GM12878 (cell line): ENCODE data around the gene RGR. TPM values are rescaled to one million over a fixed set of nuclear protein-coding genes. Genes with fewer than 3 reads are reported as not detected.

Experiments
- ATAC-seq: fragments of 200-7000 bp; cut with Tn5 transposase; 3 replicates; pipeline ENCODE4 v1.9.1; 2020; ENCODE audit warnings: mild to moderate bottlenecking, moderate library complexity
- BruUV-seq: library from RNA; stranded (reverse); fragments of 400-500 nt; replicated peaks from 2 replicates; lab custom pipeline; 2021; lab: Mats Ljungman, UMichigan
- CTCF ChIA-PET: fragments of 300-600 bp; sonication (Branson Sonifier 250); formaldehyde crosslinking; extraction: SDS; loops from one replicate; lab custom pipeline; 2021; ENCODE audit warnings: inconsistent platforms; lab: Yijun Ruan, JAX
- POLR2A ChIA-PET: fragments of 350-600 bp; formaldehyde crosslinking; extraction: SDS; loops from one replicate; lab custom pipeline; 2021; ENCODE audit warnings: inconsistent platforms; lab: Charles Lee
- RAD21 ChIA-PET: fragments of 300-600 bp; sonication (Branson Sonifier 250); formaldehyde crosslinking; loops from one replicate; lab custom pipeline; 2023; ENCODE audit warnings: antibody characterized with exemption; ENCODE audit not compliant: unreplicated experiment; lab: Charles Lee
- SMC1A ChIA-PET: fragments of 300-600 bp; sonication (Branson Sonifier 250); formaldehyde crosslinking; loops from one replicate; lab custom pipeline; 2023; ENCODE audit not compliant: unreplicated experiment, uncharacterized antibody; lab: Charles Lee
- DNase-seq: peaks from one replicate; pipeline ENCODE4 v3.0.0-alpha.2; 2011; ENCODE audit warnings: low read depth, low spot score
- FAIRE-seq: peaks from 3 replicates; lab custom pipeline; 2011; peaks lifted over from hg19 to GRCh38; lab: Jason Lieb, UNC
- H2AFZ ChIP-seq: 2 replicates; pipeline ENCODE4 v1.6.0; 2011; ENCODE audit warnings: low read depth, low read length, control low read depth; ENCODE audit not compliant: control insufficient read depth
- H3K27ac ChIP-seq: 2 replicates; pipeline ENCODE4 v1.5.1; 2011; ENCODE audit warnings: control low read depth; ENCODE audit not compliant: control insufficient read depth, insufficient read depth
- H3K27me3 ChIP-seq, 2 experiments: replicated peaks in 1 of 2; 2 replicates each; pipeline versions ENCODE4 v1.6.0 to v1.6.1; 2011; ENCODE audit warnings: low read length in 1 of 2; ENCODE audit not compliant: control insufficient read depth in 2 of 2, insufficient read depth in 2 of 2
- H3K36me3 ChIP-seq, 2 experiments: 2 replicates each; pipeline ENCODE4 v1.5.1; 2011; ENCODE audit warnings: low read length in 1 of 2; ENCODE audit not compliant: control insufficient read depth in 2 of 2, insufficient read depth in 2 of 2
- H3K4me1 ChIP-seq: 2 replicates; pipeline ENCODE4 v1.6.1; 2011; ENCODE audit warnings: mild to moderate bottlenecking, low read length, moderate library complexity, mixed read lengths; ENCODE audit not compliant: control insufficient read depth, insufficient read depth
- H3K4me2 ChIP-seq: 2 replicates; pipeline ENCODE4 v1.6.0; 2011; ENCODE audit warnings: control low read depth; ENCODE audit not compliant: control insufficient read depth, insufficient read depth
- H3K4me3 ChIP-seq: fragments of 200-600 bp; sonication (generic); 2 replicates; pipeline ENCODE4 v1.5.1; 2016
- H3K79me2 ChIP-seq: 2 replicates; pipeline ENCODE4 v1.6.0; 2011; ENCODE audit warnings: low read length; ENCODE audit not compliant: control insufficient read depth, insufficient read depth
- H3K9ac ChIP-seq: 2 replicates; pipeline ENCODE4 v1.8.0; 2011; ENCODE audit warnings: low read length, control low read depth, mixed read lengths; ENCODE audit not compliant: control insufficient read depth, insufficient read depth
- H3K9me3 ChIP-seq: replicated peaks from 3 replicates; pipeline ENCODE4 v1.5.1; 2011; ENCODE audit warnings: mild to moderate bottlenecking, low read length; ENCODE audit not compliant: control insufficient read depth, insufficient read depth
- H4K20me1 ChIP-seq: 2 replicates; pipeline ENCODE4 v1.6.0; 2011; ENCODE audit not compliant: control insufficient read depth, insufficient read depth
- BCL11A ChIP-seq: IDR thresholded peaks from 2 replicates; pipeline ENCODE4 v1.6.1; 2011; ENCODE audit warnings: low read depth, low read length
- NFIC ChIP-seq: IDR thresholded peaks from 2 replicates; pipeline ENCODE4 v1.6.1; 2012; ENCODE audit warnings: low read depth, mild to moderate bottlenecking, inconsistent platforms, low read length, moderate library complexity
- NR2C1 ChIP-seq: fragments of 450-650 bp; IDR thresholded peaks from 2 replicates; pipeline ENCODE4 v1.6.1; 2017; ENCODE audit warnings: antibody characterized with exemption, mild to moderate bottlenecking, moderate library complexity
- POU2F2 ChIP-seq: IDR thresholded peaks from 3 replicates; pipeline ENCODE4 v1.6.1; 2011; ENCODE audit warnings: low read depth, mild to moderate bottlenecking, low read length, borderline replicate concordance
- RAD51 ChIP-seq: fragments of 450-650 bp; IDR thresholded peaks from 2 replicates; pipeline ENCODE4 v1.6.1; 2016; ENCODE audit warnings: moderate library complexity, mild to moderate bottlenecking, inconsistent platforms
- RELA ChIP-seq: fragments of 450-650 bp; IDR thresholded peaks from 2 replicates; pipeline ENCODE4 v1.8.0; 2014; ENCODE audit warnings: borderline replicate concordance; ENCODE audit not compliant: partially characterized antibody
- SRF ChIP-seq, 2 experiments: IDR thresholded peaks; 2 replicates each; pipeline ENCODE4 v1.6.1; 2011; ENCODE audit warnings: low read depth in 2 of 2, low read length in 2 of 2, mild to moderate bottlenecking in 1 of 2, moderate library complexity in 1 of 2
- WGBS: methylation state at CpG from one replicate; pipeline ENCODE4 v1.1.6; 2016; ENCODE audit warnings: low lambda C conversion rate; ENCODE audit not compliant: insufficient replicate concordance, insufficient coverage; ENCODE audit errors: missing lambda C conversion rate; 5-methylcytosine and 5-hydroxymethylcytosine counted together
- in situ Hi-C: fragments of 300-500 bp; cut with MboI; formaldehyde crosslinking; loops from 9 replicates; pipeline ENCODE4 v1.14.3; 2018; ENCODE audit warnings: mixed read lengths
- intact Hi-C: fragments of 100-400 bp; cut with micrococcal nuclease; formaldehyde crosslinking; loops from one replicate; pipeline ENCODE4 v1.14.2; 2022; ENCODE audit not compliant: unreplicated experiment
- polyA plus RNA-seq, 11 experiments: library from polyadenylated mRNA; depleted of rRNA in 4 of 11; unstranded in 6 of 11; stranded (reverse) in 5 of 11; fragments of >200 nt; fragmentation: Nextera tagmentation in 4 of 11; fragmentation: Illumina TruSeq in 1 of 11; extraction: Ambion mirVana in 4 of 11; extraction: Trizol in 1 of 11; gene quantifications; 1 replicate in 1 of 11; 2 replicates in 10 of 11; pipeline versions ENCODE4 v1.2.1 to v1.2.3, GENCODE V29; 2011 to 2016; ENCODE audit warnings: inconsistent platforms in 2 of 11, missing spikeins in 2 of 11, low read depth in 1 of 11
- total RNA-seq, 4 experiments: library from RNA; depleted of rRNA in 3 of 4; stranded (reverse); fragments of >200 nt in 3 of 4; fragmentation: Illumina TruSeq in 1 of 4; extraction: Trizol in 1 of 4; gene quantifications; 2 replicates each; pipeline versions ENCODE4 v1.2.1 to v1.2.3, GENCODE V29; 2013 to 2021
- TF ChIP-seq, protein P1 (sequence below): fragments of 450-650 bp; IDR thresholded peaks from 2 replicates; pipeline ENCODE4 v1.6.1; 2017; ENCODE audit warnings: antibody characterized with exemption, mild to moderate bottlenecking, moderate library complexity
- TF ChIP-seq, protein P2 (sequence below): fragments of 450-650 bp; IDR thresholded peaks from 2 replicates; pipeline ENCODE4 v1.6.1; 2018; ENCODE audit warnings: borderline replicate concordance, mild to moderate bottlenecking; ENCODE audit not compliant: partially characterized antibody

Gene RGR
- total and polyA plus RNA-seq, 10 of the 15 experiments (the other 5 are each of a cell fraction or from before 2014, with no cell fraction given) = not detected

DNA sequence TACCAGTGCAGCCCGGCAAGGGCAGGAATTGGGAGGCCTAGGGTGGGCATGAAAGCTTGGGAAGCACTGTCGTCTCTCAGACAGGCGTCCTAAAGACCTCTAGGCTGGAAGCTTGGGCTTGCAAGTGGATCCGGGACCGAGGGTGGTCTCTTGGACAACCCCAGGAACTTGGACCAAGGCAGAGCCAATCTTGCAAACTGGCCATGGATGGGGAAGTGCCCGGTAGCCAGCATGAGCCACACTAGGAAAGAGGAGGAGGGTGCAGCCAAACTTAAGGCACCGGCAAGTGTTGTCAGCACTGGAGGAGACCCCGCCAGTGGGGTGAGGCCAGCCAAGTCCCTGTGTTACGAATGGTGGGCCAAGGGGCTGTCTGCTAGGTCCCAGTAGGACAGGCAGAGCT lies 28.0 kb upstream of the RGR start (continued):
- no peak for TF ChIP-seq NR2C1
- no peak for TF ChIP-seq SRF (IDR thresholded peaks at IDR 0.05; ENCODE audit: low read depth in 2 of 2, low read length in 2 of 2)
- TF ChIP-seq RELA = no peak
- no peak for TF ChIP-seq BCL11A
- TF ChIP-seq NFIC = no peak

DNA sequence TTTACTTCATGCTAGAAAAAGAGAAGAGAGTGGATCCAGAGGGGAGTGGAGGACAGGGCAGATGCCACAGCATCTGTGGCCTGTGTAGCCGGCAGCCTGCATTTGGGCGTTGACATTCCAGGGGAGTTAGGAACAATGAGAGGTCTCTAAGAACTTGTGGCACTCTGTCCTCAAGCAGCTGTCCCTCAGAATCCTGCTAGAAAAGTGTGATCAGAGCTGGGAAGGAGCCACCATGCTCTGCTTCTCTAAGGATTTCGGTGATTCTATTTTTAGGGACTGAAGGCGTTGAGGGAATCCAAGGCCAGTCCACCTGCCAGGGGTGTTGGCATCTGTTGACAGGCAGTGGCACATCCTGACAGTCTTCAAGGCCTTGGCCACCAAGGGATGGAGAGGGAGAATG lies 27.1 kb upstream of the RGR start:
- RAD21 ChIA-PET = no interaction called here
- FAIRE-seq = no peak
- H3K4me1 ChIP-seq = no peaks in the 10 kb centered on the region
- TF ChIP-seq, protein P1, sequence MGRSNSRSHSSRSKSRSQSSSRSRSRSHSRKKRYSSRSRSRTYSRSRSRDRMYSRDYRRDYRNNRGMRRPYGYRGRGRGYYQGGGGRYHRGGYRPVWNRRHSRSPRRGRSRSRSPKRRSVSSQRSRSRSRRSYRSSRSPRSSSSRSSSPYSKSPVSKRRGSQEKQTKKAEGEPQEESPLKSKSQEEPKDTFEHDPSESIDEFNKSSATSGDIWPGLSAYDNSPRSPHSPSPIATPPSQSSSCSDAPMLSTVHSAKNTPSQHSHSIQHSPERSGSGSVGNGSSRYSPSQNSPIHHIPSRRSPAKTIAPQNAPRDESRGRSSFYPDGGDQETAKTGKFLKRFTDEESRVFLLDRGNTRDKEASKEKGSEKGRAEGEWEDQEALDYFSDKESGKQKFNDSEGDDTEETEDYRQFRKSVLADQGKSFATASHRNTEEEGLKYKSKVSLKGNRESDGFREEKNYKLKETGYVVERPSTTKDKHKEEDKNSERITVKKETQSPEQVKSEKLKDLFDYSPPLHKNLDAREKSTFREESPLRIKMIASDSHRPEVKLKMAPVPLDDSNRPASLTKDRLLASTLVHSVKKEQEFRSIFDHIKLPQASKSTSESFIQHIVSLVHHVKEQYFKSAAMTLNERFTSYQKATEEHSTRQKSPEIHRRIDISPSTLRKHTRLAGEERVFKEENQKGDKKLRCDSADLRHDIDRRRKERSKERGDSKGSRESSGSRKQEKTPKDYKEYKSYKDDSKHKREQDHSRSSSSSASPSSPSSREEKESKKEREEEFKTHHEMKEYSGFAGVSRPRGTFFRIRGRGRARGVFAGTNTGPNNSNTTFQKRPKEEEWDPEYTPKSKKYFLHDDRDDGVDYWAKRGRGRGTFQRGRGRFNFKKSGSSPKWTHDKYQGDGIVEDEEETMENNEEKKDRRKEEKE = no peak
- TF ChIP-seq POU2F2 = no peak
- TF ChIP-seq, protein P2, sequence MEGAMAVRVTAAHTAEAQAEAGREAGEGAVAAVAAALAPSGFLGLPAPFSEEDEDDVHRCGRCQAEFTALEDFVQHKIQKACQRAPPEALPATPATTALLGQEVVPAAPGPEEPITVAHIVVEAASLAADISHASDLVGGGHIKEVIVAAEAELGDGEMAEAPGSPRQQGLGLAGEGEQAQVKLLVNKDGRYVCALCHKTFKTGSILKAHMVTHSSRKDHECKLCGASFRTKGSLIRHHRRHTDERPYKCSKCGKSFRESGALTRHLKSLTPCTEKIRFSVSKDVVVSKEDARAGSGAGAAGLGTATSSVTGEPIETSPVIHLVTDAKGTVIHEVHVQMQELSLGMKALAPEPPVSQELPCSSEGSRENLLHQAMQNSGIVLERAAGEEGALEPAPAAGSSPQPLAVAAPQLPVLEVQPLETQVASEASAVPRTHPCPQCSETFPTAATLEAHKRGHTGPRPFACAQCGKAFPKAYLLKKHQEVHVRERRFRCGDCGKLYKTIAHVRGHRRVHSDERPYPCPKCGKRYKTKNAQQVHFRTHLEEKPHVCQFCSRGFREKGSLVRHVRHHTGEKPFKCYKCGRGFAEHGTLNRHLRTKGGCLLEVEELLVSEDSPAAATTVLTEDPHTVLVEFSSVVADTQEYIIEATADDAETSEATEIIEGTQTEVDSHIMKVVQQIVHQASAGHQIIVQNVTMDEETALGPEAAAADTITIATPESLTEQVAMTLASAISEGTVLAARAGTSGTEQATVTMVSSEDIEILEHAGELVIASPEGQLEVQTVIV = no peak
- TF ChIP-seq RAD51 = no peak
- in situ Hi-C loops = no loop called here
- no peak for ATAC-seq
- BruUV-seq = no TSS peak
- H3K27ac ChIP-seq = no peak overlapping the region
- CTCF ChIA-PET = interaction anchor here (1.3 to 28.3 kb wide), 2 partner anchors 13 to 59 kb away, joined by 3 to 788 read pairs; no protein-coding TSS in a partner anchor
- SMC1A ChIA-PET = interaction anchor here (0.9 kb wide), 1 partner anchor 92 kb away, joined by 3 read pairs; no protein-coding TSS in a partner anchor
- H3K4me3 ChIP-seq = no peak overlapping the region
- H3K27me3 ChIP-seq = no peaks in the 10 kb centered on the region
- no peaks in the 10 kb centered on the region for H3K79me2 ChIP-seq
- H3K4me2 ChIP-seq = no peak overlapping the region
- no peaks in the 10 kb centered on the region for H4K20me1 ChIP-seq
- no peaks in the 10 kb centered on the region for H3K36me3 ChIP-seq
- intact Hi-C loops = no loop called here
- POLR2A ChIA-PET = no interaction called here
- H2AFZ ChIP-seq = no peak overlapping the region
- H3K9me3 ChIP-seq = peaks cover 4% of the 10 kb centered on the region; the same call in 1 of the 3 replicates
- no peak for DNase-seq
- no peak overlapping the region for H3K9ac ChIP-seq
- 69% methylated on average over 4 of the region's 4 CpGs for WGBS
